ENCODE data around the gene IFNLR1.
"Not testable (repeated sequence)": the region's sequence is repeated elsewhere in the genome, so short reads cannot be mapped to it uniquely, and the experiment has no call there.

IFNLR1 gene

DNA sequence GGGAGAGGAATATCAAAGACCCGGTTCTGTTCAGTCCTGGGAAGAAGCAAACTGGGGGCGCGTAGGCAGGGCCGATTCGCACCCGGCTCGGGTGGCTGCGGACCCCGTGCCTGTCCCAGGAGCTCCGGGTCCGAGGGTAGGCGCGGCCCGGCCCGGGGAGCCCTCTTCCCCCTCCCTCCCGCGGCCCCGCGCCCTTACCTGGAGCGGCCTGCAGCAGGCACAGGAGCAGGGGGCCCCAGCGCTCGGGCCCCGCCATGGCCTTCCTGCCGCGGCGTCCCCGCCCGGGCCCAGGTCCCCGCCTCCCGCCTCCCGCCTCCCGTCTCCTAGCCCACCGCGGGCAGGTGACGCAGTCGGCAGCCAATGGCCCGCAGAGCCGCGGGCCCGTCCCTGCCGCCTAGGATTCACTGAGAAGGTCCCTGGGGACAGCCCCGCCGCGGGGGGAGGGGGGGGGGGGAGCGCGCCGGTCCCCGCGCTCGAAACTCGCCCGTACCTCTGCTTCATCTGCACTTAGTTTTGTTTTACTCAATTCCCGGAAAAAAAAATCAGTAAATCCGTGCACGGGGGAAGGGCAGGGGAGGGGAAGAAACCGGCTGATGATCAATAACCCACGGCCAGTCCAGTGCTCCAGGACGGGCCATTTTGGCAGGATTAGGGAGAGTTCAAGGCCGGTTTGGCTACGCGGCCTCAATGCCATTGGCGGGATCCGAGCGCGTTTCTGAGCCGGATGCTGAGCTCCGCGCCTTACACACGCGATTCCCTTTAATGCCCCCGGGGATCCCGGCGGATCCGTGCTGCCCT lies at the start of gene IFNLR1:
TSS of gene IFNLR1 (minus strand) at position 297 of the 798 bp plus-strand sequence. CDS start at position 256, 41 bp downstream.
- no peak for DNase-seq

DNA sequence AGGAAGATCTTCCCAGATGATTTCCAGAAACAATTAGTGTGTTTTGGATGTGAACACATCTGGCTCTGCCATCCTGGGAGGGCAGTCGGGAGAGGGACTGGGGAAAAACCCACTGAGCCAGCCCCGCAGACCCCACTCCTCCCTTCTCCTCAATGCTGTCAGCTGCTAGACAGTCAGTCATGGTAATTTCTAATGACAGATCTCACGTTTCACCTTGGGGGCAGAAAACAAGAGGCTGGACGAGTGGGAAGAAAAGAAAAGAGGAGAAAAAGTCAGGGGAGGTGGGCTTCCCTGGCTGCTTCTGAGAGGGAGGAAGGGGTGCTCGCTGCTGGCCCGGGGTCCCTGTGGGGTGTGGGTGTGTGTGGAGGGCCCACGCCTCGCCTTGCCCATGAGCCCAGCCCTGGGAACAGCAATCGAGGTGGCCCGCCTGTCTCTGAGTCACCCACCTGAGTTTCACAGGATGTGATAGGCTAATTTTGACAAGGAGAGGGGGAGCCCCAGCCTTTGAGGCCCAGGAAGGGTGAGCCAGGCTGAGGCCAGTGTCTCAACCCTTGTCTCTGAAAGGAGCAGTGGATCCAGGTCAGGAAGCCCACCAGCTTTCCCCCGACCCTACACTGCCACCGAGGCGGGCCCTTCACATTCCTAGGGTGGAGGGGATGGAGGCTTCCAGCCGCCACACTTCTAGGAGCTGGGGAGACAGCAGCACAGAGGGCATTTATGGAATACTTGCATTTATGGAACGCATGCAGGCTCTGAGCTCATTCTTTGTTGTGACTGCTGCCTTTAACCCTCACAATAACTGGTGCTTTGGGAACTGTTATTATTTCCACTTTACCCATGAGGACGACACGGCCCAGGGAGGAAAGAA lies 49.1 kb upstream of the IFNLR1 start:
- DNase-seq: no peak

DNA sequence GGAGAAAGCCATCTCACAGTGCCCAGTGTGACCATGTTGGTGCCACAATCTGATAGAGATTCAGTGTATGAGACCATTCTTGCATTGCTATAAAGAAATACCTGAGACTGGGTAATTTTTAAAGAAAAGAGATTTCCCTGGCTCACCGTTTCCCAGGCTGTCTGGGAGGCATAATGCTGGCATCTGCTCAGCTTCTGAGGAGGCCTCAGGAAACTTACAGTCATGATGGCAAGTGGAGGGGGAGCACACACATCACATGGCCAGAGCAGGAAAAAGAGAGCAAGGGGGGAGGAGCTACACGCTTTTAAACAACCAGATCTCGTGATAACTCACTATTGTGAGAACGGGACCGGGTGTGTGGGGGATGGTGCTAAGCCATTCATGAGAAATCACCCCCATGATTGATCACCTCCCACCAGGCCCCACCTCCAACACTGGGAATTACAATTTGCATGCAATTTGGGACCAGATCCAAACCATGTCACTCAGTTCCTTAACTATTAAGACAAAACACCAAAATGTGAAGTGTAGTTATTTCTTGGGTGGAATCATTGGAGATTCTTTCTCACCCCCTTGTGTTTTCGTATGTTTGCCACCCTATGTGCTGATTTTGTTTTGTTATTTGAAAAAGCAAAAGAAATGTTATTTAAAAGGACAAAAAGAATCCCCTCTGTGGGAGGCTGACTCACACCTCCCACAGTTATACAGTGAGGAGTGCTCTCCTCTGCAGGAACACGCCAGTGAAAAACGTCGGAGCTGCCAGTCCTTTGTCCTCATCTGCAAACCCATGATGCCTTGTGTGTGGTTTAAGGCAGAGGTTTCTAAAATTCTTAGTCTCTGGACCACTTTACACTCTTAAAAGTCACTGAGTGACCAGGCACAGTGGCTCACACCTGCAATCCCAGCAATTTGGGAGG lies 46.9 kb upstream of the IFNLR1 start:
- no peak for DNase-seq

DNA sequence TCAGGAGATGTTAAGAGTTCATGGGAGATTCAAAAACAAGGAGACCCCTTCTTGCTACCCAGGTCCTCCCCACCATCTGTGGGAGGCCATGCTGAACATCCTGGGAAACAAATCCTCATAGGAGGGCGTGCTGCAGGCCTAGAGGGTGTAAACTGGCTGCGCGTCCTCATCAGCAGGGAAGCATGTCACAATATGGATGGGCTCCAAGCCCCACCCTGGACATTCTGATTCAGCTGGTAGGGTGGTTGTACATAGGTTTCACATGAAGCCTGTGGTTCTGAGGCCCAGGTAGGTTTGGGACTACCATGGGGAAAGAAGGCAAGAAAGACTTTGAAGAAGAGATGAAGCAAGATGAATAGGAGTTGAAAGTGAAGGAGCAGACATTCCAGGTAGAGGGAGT lies 44.6 kb upstream of the IFNLR1 start:
- no peak for DNase-seq

DNA sequence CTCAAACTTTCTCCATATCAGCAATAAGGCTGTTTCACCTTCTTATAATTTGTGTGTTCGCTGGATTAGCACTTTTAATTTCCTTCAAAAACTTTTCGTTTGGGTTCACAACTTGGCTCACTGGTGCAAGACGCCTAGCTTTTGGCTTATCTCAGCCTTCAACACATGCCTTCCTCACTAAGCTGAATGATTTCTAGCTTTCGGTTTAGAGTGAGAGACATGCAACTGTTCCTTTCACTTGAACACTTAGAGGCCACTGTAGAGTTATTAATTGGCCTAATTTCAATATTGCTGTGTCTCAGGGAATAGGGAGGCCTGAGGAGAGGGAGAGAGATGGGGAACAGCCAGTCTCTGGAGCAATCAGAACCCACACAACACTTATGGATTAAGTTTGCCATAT lies 41.2 kb upstream of the IFNLR1 start:
- DNase-seq: no peak

DNA sequence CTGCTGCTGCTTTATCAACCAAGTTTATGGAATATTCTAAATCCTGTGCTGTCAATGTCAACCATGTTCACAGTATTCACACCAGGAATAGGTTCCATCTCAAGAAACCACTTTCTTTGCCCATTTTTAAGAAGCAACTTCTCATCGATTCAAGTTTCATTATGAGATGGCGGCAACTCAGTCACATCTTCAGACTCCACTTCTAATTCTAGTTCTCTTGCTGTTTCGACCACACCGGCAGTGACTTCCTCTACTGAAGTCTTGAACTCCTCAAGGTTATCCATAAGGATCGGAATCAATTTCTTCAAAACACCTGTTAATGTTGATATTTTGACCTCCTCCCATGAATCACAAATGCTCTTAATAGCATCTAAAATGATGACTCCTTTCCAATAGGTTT lies 39.7 kb upstream of the IFNLR1 start:
- no peak for DNase-seq

DNA sequence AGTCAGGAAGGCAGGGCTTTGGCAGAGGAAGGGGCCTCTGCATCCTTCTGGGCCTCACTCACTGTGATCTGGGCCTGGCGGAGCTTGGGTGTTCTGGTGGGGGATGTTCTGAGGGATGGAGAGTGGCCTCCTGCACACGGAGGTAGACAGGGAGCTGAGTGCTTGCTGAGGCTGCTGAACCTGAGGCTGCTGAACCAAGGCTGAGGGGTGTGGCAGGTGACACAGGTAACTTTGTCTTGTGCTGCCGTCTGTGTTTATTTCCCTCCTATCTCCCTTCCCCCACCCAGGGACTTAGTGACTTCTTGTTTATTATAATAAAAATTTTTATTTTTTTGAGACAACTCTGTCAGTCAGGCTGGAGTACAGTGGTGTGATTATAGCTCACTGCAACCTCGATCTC lies 37.7 kb upstream of the IFNLR1 start:
- DNase-seq: no peak

DNA sequence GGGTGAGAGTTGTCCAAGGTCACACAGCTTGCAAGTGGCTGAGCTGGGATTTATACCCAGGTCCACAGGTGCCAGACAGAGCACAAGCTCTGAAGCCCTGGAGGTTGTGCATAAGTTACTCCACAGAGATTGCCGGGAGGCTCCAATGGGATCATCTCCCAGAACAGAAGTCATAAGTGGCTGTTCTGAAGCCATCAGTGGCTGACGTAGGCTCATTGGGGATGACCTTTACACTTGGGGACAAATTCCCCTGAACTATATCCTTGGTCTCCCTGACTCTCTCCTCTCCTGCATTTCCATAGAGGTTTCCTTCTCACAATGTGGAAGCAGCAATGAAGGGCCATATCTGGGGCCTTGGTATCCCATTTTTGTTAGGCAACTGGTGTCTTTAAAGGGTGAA lies 37.0 kb upstream of the IFNLR1 start:
- no peak for DNase-seq

DNA sequence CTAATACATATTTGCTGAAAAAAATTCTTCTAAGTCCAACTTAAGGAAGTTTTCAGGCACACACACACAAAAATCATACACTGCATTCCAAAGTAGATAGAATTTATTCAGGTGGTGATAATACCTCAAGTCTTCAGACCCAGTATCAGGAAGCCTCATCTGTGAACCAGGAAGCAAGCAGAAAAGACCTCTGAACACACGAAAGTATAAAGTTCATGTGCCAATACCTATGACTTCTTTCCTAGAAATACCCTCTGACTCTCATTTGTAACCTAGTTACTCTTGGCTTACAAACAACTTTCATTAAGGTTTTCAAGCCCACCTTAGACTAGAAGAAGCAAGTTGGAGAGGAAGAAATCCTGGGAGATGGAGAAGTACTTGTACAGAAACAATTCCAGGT lies 35.7 kb upstream of the IFNLR1 start:
- no peak for DNase-seq

DNA sequence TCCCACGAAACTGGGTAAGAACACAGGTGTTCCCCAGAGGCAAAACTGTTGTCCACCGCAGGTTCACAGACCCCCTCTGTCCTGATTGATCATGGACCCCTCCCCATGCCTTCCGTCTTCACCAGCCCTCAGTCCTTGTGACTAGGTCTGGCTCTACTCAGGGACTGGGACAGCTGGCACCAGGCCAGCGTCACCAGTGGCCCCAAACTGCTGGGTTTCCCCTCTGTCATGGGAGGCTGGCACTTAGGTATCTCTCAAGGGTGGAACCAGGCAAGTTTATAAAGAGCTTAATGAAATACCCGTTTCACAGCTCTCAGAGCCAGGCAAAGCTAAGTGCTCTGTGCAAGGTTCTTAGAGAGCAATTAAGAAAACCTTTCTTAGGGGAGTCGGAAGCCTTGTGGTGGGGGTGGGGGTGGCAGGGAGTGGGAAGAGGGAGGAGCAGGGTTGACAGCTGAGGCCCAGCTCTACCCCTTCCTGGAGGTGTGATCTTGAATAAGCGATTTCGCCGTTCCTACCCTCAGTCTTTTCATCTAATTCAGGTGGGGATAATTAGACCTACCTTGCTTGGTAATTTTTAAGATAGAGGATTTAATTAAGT lies 35.0 kb upstream of the IFNLR1 start:
- DNase-seq: no peak

DNA sequence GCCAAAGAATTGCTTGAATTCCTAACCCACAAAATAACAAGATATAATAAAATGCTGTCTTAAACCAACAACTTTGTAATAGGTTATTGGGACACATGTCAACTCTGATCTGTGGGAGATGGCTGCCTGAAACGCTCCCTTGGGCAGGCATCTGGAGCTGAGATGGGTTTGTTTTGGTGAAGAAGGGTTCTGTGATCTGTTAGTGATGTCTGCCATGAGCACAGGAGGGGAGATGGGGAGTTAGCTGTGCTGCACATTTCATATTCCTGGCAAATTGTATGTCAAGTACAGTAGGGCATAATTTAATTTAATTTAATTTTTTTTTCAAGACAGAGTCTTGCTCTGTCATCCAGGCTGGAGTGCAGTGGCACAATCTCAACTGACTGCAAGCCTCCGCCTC lies 34.2 kb upstream of the IFNLR1 start:
- no peak for DNase-seq

DNA sequence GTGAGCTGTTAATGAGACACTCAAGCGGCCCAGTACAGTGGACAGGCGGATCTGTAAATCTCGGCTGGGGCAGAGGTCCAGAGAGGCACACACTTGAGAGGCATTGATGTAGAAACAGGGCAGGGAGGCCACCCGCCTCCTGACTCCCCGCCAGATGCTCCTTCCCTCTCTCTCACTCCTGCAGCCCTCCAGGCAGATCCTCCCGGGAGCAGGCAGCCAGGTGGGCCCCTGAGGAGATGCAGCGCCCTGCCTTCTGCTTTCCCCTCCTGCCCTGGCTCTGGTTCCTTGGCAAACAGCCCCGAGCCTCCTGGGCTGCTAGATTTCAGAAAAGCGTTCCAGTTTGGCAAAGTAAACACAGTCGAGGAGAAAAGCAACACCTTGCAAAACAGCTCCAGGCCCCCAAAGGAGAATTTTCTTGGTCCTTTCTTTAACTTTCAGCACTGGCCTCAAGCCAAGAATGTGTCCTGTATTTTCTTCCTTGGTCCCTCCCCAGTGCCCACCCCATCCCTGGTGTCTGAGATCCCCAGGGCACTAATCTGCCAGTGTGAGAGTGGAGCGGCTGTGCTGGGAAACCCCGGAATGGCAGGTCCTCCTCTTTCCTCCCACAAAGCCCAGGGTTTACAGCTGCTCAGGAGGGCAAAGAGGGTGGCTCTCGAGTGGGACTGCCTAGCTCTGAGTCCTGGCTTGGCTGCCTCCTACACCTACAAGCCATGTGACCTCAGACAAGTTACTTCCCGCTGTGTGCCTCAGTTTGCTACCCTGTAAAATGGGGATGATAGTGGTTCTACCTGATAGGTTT lies 29.4 kb upstream of the IFNLR1 start:
- DNase-seq: no peak

DNA sequence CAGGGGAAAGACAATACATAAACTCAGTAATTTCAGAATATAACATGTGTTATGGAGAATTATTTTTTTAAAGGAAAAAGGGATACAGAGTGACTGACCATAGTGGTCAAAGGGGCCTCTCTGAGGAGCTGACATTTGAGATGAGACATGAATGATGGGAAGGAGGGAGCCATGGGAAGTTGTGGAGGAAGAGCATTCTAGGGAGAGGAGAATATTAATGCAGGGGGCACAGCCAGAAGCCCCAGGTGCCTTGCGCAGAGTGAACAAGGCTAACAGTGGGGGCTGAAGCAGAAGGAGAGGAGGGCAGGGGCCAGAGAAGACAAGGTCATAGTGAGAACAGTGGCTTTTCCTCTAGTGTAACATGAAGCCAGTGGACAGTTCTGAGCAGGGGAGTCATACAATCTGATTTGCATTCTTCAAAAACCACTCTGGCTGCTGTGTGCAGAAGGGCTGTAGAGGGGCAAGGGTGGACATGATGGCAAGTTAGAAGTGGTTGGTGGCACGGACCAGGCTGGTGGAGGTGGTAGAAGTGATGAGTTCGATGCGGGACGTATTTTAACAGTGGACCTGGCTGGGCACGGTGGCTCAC lies 28.2 kb upstream of the IFNLR1 start:
- DNase-seq: no peak

DNA sequence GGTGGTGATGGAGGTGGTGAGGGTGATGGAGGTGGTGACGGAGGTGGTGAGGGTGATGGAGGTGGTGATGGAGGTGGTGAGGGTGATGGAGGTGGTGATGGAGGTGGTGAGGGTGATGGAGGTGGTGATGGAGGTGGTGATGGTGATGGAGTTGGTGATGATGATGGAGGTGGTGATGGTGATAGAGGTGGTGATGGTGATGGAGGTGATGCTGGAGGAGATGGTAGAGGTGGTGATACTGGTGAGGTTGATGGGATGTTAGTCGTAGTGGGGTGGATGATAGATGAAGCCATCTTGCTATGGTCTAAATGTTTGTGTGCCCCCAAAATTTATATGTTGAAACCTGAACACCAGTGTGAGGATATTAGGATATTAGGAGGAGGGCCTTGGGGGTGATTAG lies 25.3 kb upstream of the IFNLR1 start:
- DNase-seq: no peak

DNA sequence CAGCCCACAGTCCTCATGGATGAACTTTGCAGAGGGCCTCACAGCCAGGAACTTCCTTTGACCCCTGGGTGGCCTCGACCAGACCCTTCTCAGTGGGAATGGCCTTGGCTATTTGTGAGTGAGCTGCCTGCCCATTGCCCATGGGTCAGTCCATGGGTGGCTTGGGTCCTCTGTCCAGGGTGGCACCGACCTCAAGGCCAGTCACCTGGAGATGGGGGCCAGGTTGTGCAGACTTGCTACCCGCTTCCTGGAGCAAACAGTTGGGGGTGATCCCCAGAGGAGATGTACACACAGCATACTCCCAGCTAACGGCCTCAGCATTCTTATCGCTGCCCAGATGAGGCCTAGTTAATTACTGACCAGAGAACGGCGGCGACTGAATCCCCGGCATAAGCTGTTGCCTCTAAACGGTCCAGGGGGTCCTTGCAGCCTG lies 23.1 kb upstream of the IFNLR1 start:
- no peak for DNase-seq

DNA sequence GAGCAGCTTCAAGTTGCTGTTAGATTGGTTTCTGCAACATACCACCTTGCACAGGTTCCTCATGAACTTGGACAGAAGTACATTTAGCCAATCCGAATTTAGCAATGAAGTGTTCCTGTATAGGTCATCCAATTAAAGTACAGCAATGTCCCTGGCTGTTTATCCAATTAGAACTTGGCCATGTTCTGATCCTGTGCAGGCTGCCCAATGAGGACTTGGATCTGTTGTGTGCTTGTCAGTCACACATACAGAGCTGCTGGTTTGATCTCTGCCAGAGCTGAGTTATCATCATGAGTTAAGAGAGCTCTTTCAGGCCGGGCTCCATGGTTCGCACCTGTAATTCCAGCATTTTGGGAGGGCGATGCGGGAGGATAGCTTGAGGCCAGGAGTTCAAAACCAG lies 22.0 kb upstream of the IFNLR1 start:
- no peak for DNase-seq

DNA sequence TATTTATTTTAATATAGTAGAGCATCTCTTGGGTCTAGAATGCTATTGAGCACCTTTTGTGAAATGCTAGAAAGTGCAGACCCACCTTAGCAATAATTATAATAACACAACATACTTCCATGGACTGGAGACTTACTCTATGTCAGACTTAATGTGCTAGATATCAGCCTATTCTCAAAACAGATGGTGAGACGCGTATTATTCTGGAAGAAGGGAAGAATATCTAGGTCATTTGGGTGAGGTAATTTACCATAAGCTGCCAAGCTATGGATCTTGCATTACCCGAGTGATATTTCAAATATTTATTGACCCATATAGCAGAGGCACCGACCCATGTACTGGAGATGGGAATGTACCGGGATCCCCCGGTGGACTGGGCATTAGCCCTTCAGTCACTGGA lies 20.6 kb upstream of the IFNLR1 start:
- no peak for DNase-seq

DNA sequence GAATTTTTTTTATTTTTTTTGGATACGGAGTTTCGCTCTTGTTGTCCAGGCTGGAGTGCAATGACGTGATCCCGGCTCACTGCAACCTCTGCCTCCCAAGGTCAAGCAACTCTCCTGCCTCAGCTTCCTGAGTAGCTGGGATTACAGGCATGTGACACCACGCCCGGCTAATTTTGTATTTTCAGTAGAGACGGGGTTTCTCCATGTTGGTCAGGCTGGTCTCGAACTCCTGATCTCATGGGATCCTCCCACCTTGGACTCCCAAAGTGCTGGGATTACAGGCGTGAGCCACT lies 20.3 kb upstream of the IFNLR1 start:
- not testable (repeated sequence) for DNase-seq

DNA sequence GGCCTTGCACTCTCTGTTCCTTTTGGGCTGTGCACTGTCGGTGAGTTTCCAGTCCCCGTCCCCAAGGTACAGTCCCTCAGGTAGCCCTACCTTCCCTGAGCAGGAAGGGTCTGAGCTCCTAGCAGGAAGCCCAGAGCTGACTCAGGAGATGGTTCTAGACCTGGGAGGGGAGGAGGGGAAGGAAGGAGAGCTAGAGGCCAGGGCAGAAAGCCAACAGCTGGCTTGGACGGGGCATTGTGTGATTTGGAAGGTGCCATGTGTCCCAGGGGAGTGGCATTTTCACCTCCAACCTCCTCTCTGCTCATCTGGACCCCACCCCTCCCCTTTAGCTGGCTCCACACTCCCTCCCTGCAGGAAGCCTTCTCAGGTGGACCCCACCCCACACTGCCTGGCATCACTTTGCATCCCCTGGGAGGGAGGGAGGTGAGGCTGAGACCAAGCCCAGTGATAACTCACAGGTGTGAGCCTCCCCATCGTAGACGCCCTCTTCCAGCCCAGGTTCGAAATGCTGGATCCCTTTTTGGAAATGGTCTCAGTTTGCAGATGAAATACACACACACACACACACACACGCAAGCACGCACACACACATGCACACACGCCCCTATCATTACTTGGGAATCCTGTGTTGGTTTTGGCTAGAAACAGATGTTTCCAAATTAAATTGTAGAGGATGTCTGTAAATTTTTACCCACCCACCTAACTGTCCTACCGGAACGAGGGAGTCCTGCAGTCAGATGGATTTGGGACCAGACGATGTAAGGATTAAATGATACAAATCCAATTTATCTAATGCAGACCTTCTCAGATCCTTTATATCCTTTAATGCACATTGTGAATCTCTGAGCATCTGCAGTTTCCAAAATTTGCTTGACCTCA lies 19.7 kb upstream of the IFNLR1 start:
- DNase-seq: no peak

DNA sequence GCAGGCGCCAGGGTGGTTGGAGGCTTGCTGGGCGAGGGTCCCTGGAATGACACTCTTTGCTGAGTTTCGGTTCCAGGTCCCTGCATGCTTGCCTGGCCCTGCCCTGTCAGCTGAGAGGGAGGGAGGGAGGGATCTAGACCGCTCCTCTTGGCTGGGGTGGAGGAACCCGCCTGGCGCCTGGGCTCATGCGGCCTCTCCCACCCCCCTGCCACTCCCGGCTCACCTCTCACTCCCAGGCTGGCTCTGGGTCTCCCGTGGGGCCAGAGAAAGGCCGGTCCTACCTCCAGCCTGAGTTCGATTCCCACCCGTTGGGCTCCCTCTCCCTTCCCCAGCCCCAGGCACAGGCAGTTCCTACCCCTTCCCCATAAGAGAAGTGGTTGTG lies 19.0 kb upstream of the IFNLR1 start:
- DNase-seq: no peak
